Activated B cell treated with CpG ODN at 0.5 μM for 24 hours (primary cell): Measurements from ENCODE around the gene STPG3. TPM values are rescaled to one million over a fixed set of nuclear protein-coding genes. Genes with fewer than 3 reads are reported as not detected.

Source experiments
- ATAC-seq: fragments of 200-7000 bp; cut with Tn5 transposase; one replicate; pipeline ENCODE4 v1.10.0; 2021; ENCODE audit warnings: low read depth, mild to moderate bottlenecking, moderate library complexity
- CTCF ChIA-PET: fragments of 350-600 bp; sonication (Branson Sonifier 250); formaldehyde crosslinking; loops from one replicate; lab custom pipeline; 2021; ENCODE audit warnings: antibody characterized with exemption; lab: Charles Lee
- POLR2A ChIA-PET: fragments of 350-600 bp; sonication (Branson Sonifier 250); formaldehyde crosslinking; loops from one replicate; lab custom pipeline; 2021; ENCODE audit warnings: antibody characterized with exemption; lab: Charles Lee
- DNase-seq: peaks from one replicate; pipeline ENCODE4 v3.0.0; 2022
- H3K27ac Mint-ChIP-seq: one replicate; pipeline ENCODE4 v1.8.0; 2020; ENCODE audit warnings: mixed read lengths
- H3K27me3 Mint-ChIP-seq: one replicate; pipeline ENCODE4 v1.8.0; 2021; ENCODE audit warnings: mixed read lengths
- H3K36me3 Mint-ChIP-seq: one replicate; pipeline ENCODE4 v1.8.0; 2021; ENCODE audit warnings: low read depth, mixed read lengths
- H3K4me1 Mint-ChIP-seq: one replicate; pipeline ENCODE4 v1.8.0; 2021; ENCODE audit warnings: mixed read lengths
- H3K4me3 Mint-ChIP-seq: one replicate; pipeline ENCODE4 v1.8.0; 2020; ENCODE audit warnings: mild to moderate bottlenecking, mixed read lengths
- H3K9me3 Mint-ChIP-seq: one replicate; pipeline ENCODE4 v1.8.0; 2020; ENCODE audit warnings: mixed read lengths
- intact Hi-C: fragments of 100-400 bp; cut with micrococcal nuclease; formaldehyde crosslinking; loops from one replicate; pipeline ENCODE4 v1.15.1; 2024
- total RNA-seq: library from RNA; stranded (reverse); gene quantifications from 2 replicates; pipeline ENCODE4 v1.2.3, GENCODE V29; 2022
- TF ChIP-seq, protein P1 (sequence below): fragments of 200-600 bp; IDR thresholded peaks from one replicate; pipeline ENCODE4 v1.8.0; 2022; ENCODE audit warnings: antibody characterized with exemption, mild to moderate bottlenecking

STPG3 gene
- total RNA-seq, 1 donor from 2014 or later, result not detected

DNA sequence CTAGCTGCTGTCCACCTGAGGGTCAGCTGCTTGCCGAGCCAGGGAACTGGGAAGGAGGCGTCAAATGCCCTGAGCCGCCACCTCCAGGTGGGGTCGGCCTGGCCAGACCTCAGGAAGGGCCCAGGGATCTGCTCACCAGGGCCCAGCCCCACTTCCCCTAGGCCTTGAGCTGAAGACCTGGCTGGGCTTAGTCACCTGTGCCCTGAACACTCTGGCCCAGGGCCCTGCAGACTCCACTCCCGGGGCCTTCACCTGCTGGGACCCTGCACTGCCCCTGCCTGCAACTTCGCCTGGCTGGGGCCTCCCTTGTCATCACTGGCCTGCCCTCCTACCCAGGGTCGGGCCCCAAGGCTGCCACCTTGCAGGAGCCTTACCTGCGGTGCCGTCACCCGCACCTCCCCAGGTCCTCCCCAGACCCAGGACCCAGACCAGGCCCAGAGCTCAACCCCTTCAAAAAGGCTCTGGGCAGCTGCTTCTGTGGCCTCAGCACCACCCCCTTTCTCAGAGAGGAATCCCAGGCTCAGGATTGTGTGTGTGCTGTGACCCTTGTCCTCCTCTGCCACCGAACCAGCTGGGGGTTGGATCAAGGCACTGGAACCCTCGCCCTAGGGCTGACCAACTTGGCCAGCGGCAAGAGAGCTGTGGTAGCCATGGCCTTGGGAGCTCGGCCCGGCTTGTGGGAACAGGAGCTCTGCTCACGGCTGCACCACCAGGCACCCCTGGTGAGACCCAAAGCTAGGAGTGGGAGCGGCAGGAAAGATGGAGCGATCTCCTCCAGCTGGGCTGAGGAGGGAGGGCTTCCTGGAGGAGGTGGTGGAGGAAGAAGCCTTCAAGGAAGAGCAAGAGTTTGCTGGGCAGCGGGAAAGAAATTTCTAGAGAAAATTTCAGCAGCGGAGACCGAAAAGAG, 2.9 kb downstream of the STPG3 start:
- DNase-seq (no peak), ATAC-seq (no peak)
- H3K36me3 Mint-ChIP-seq, result peaks cover 16% of the 10 kb centered on the region
- CTCF ChIA-PET, result interaction anchor here (0.7 to 1.6 kb wide), 3 partner anchors 11 to 207 kb away, joined by 3 to 10 read pairs (median 3); no protein-coding TSS in a partner anchor
- peaks cover 19% of the 10 kb centered on the region for H3K4me1 Mint-ChIP-seq
- peak overlapping the region; percentile 72 for H3K27ac Mint-ChIP-seq
- H3K9me3 Mint-ChIP-seq, result no peaks in the 10 kb centered on the region
- H3K27me3 Mint-ChIP-seq, result no peaks in the 10 kb centered on the region
- TF ChIP-seq, protein P1, sequence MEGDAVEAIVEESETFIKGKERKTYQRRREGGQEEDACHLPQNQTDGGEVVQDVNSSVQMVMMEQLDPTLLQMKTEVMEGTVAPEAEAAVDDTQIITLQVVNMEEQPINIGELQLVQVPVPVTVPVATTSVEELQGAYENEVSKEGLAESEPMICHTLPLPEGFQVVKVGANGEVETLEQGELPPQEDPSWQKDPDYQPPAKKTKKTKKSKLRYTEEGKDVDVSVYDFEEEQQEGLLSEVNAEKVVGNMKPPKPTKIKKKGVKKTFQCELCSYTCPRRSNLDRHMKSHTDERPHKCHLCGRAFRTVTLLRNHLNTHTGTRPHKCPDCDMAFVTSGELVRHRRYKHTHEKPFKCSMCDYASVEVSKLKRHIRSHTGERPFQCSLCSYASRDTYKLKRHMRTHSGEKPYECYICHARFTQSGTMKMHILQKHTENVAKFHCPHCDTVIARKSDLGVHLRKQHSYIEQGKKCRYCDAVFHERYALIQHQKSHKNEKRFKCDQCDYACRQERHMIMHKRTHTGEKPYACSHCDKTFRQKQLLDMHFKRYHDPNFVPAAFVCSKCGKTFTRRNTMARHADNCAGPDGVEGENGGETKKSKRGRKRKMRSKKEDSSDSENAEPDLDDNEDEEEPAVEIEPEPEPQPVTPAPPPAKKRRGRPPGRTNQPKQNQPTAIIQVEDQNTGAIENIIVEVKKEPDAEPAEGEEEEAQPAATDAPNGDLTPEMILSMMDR, result no peak
- H3K4me3 Mint-ChIP-seq, result peak overlapping the region; percentile 83
- POLR2A ChIA-PET, result interaction anchor here (0.6 to 8.5 kb wide), 10 partner anchors 12 to 525 kb away, joined by 3 to 160 read pairs (median 4); partner anchors contain the start of genes TOR4A, TPRN and TUBB4B
- intact Hi-C loops, result no loop called here

DNA sequence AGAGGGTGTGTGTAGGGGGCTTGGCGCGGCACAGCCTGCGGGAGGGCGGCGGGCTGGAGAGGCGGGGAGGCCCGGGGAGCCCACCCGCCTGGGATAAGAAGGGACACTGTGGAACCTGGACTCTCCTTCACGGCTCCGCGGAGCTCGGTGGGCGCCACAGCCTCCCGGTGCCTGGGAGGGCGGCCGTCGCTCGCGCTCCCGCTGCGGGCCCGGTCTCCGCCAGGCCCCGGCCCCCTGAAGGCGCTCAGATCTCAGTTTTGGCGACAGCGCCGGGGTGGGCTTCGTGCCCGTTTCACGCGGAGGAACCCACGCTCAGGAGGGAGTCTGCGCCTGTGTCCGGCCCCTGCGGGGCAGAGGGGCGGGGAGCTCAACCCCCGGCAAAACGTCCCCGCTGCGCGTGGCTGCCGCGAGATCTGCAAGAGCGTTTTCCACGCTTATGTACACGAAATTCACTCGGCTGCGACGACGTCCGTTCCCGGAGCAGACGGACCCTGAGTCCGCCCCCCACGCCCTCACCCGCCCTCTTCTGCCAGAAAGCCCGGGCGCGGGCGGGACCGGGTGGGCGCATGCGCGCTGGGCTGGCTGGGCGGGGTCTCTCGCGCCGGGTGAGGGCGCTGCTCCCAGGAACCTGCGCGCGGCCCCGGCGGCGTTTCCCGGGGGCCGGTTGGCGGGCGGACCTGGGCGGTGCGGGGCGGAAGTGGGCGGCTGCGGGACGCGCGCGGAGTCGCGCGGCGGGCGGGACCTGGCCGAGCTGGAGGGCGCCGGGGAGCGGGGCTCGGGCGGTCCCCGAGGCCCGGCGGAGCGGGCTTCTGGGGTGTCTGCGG, 3.8 kb downstream of the STPG3 start, which contains the start of gene NELFB:
Gene NELFB, plus strand, starts transcription at position 704 of the 824 bp plus-strand sequence.
- Mint-ChIP-seq H3K4me3 (peak within 1 kb of the TSS; percentile 90), H3K27ac (peak within 1 kb of the TSS; percentile 72), H3K36me3 (peaks cover 21% of the 10 kb centered on the region), H3K9me3 (no peaks in the 10 kb centered on the region), H3K27me3 (no peaks in the 10 kb centered on the region), H3K4me1 (peaks cover 19% of the 10 kb centered on the region)
- ATAC-seq, result peak; percentile 90
- POLR2A ChIA-PET, result interaction anchor here (0.6 to 8.5 kb wide), 12 partner anchors 9 to 526 kb away, joined by 3 to 160 read pairs (median 4); partner anchors contain the start of genes TOR4A, TPRN and TUBB4B
- peak; percentile 100 for DNase-seq
- TF ChIP-seq, protein P1, result no peak
- intact Hi-C loops, result loop anchor here (1.0 kb wide), 2 partner anchors 13 to 14 kb away; partner anchors contain the start of gene TUBB4B
- CTCF ChIA-PET, result interaction anchor here (0.7 to 1.6 kb wide), 2 partner anchors 18 to 208 kb away, joined by 3 to 10 read pairs; no protein-coding TSS in a partner anchor

DNA sequence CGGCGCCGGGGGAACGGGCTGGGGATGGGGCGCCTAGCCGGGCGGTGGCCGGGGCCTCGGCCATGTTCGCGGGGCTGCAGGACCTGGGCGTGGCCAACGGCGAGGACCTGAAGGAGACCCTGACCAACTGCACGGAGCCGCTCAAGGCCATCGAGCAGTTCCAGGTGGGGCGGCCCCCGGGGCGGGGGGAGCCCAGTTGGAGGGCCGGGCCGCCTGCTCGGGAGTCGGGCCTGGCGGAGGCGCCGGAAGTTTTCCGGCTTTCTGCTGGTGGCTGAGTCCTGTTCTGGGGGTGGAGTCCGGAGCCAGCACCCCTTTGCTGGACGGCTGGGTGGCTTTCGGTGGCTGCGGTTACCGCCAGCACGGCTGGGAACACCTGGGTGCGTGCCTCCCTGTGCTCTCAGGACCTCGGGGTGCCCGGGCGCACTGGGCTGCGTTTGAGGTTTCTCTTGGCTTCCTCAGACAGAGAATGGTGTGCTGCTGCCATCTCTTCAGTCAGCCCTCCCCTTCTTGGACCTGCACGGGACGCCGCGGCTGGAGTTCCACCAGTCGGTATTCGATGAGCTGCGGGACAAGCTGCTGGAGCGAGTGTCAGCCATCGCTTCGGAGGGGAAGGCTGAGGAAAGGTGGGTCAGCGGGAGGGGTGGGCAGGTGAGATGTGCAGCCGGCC, 4.5 kb downstream of the STPG3 start:
- intact Hi-C loops, result loop anchor here (1.0 kb wide), 2 partner anchors 13 to 14 kb away; partner anchors contain the start of gene TUBB4B
- no peaks in the 10 kb centered on the region for H3K9me3 Mint-ChIP-seq
- ChIA-PET CTCF (interaction anchor here (1.6 kb wide), 1 partner anchor 19 kb away, joined by 10 read pairs; no protein-coding TSS in a partner anchor), POLR2A (interaction anchor here (0.6 to 8.5 kb wide), 8 partner anchors 10 to 179 kb away, joined by 3 to 160 read pairs (median 8); partner anchors contain the start of genes TOR4A and TUBB4B)
- H3K36me3 Mint-ChIP-seq, result peaks cover 21% of the 10 kb centered on the region
- DNase-seq (no peak), ATAC-seq (no peak)
- peaks cover 19% of the 10 kb centered on the region for H3K4me1 Mint-ChIP-seq
- TF ChIP-seq, protein P1, result no peak
- no peak overlapping the region for H3K27ac Mint-ChIP-seq
- H3K4me3 Mint-ChIP-seq, result peak overlapping the region; percentile 90
- H3K27me3 Mint-ChIP-seq, result no peaks in the 10 kb centered on the region

DNA sequence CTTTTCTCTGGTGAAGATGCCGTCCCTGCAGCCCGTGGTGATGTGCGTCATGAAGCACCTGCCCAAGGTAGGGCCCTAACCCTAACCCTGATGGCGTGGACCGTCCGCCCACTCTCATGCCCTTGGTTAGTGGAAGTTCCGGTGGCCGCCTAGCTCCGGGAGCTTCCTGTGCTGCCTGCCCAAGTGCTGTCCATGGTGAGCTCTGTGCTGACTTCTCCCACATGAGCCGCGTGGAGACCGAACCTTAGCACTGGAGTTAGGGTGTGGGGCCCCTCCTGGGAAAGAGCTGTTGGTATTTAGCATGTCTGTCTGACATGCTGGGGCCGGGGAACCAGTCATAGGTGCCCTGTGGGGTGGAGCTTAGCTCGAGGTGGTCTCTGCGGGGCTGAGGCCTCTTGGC, 5.3 kb downstream of the STPG3 start:
- Mint-ChIP-seq H3K36me3 (peaks cover 21% of the 10 kb centered on the region), H3K4me3 (peak overlapping the region; percentile 90), H3K27ac (no peak overlapping the region), H3K27me3 (no peaks in the 10 kb centered on the region), H3K4me1 (peaks cover 19% of the 10 kb centered on the region), H3K9me3 (no peaks in the 10 kb centered on the region)
- intact Hi-C loops, result no loop called here
- TF ChIP-seq, protein P1, result no peak
- CTCF ChIA-PET, result no interaction called here
- POLR2A ChIA-PET, result interaction anchor here (0.6 to 8.5 kb wide), 5 partner anchors 11 to 37 kb away, joined by 4 to 160 read pairs (median 8); partner anchors contain the start of genes RNF208, TOR4A and TUBB4B
- ATAC-seq (no peak), DNase-seq (no peak)
